Spleen (tissue), 7 donors: ENCODE results near the gene GNB1.

ENCODE experiments used
- CTCF ChIP-seq, 11 experiments: fragments of 200-600 bp in 7 of 11; fragments of 450-650 bp in 4 of 11; sonication (generic) in 4 of 11; IDR thresholded peaks in 8 of 11; conservative IDR thresholded peaks in 3 of 11; 1 replicate in 7 of 11; 2 replicates in 4 of 11; pipeline versions ENCODE4 v1.4.0 to v1.8.0; 2016 to 2021; ENCODE audit warnings: antibody characterized with exemption in 11 of 11, inconsistent platforms in 4 of 11, mild to moderate bottlenecking in 1 of 11
- POLR2A ChIP-seq, 3 donors: fragments of 450-650 bp; IDR thresholded peaks; one replicate each; pipeline ENCODE4 v1.5.1; 2017; ENCODE audit warnings: antibody characterized with exemption in 3 of 3, mild to moderate bottlenecking in 1 of 3
- donor health status: DM: no; HTN: no; CAD: no; lungs with moderate emphysema.
- donor health status: DM: no; HTN: no; CAD: no.
- donor health status: DM: no; HTN: no; CAD: no.

- TF ChIP-seq CTCF (IDR thresholded peaks at IDR 0.05 in 8 of 11, conservative IDR thresholded peaks at IDR 0.05 in 3 of 11) (no peak), POLR2A (IDR thresholded peaks at IDR 0.05) (no peak)
These were observed 129.1 kb downstream of the GNB1 start for GRCh38 chr1:1761504-1762376.
